Embryonic facial prominence (tissue), 1 donor: ENCODE measurements around the gene RCVRN.

Experiments
- DNase-seq: peaks from one replicate; pipeline ENCODE4 v3.0.0-alpha.2; 2016; ENCODE audit errors: extremely low spot score

RCVRN gene

GRCh38 chr17:9905078-9905415 lies at the start of gene RCVRN:
TSS of gene RCVRN (minus strand) at chr17:9905271. CDS start at chr17:9905180, 91 bp downstream.
- no peak for DNase-seq

DNA sequence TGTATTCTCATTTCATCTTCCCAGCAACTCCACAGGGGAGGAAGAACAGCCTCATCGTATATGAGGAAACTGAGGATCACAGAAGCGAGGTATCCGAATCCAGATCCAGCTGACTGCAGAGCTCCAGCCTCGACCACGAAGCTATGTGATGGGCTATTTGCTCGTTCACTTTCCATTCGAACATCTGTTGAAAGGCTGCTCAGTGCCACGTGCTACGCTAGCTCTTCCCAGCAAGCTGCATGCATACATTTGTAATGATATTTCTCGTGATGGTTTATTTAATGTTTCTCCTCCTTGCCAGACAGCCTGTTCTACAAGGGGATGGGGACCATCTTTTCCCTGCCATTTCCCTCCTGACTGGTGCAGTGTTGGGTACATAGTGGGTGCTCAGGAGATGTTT lies 48.4 kb upstream of the RCVRN start:
- DNase-seq: no peak

GRCh38 chr17:9951803-9952202 lies 46.7 kb upstream of the RCVRN start:
- DNase-seq: no peak

- no peak for DNase-seq
Observed at GRCh38 chr17:9948928-9949327, 43.9 kb upstream of the RCVRN start.

- DNase-seq: no peak
Observed at GRCh38 chr17:9944704-9945103, 39.6 kb upstream of the RCVRN start.

DNA sequence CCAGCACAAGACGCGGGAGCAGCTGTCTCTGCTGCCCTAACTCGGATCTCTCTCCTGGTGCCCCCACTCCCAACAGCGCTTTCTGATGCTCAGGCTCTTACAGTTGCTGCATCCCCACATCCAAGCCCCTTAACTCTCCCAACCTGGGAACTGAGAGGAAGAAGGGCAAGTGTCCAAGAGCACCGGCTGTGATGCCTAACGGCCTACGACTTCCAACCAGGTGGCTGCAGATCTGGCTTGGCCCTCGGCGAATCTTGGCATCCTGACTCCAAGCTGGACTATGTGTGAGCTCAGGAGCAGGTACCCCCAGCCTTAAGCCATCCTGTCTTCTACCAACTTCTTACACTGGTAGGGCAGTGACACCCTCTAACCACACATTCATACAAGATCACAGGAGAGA lies 38.3 kb upstream of the RCVRN start:
- DNase-seq: no peak

- DNase-seq: no peak
Observed at GRCh38 chr17:9942885-9943284, 37.8 kb upstream of the RCVRN start.

- no peak for DNase-seq
Observed at GRCh38 chr17:9941305-9941704, 36.2 kb upstream of the RCVRN start.

DNA sequence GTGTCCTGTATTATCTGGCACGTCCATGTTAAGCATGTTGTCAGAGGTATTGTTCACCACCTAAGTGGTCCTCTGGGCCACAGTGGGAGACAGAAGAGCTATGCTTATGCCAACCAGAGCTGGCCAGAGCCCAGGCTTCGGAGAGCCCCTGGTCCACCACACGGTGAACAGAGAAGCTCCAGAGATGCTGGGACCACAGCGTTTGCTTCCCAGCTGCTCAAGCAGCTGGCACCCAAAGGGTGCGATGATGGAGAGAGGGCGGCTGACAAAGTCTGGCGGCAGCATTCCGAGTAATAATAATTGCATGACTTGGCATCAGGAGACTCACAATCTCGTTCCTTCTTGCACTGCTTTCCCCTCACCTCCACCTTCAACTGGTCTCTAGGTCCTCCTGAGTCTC lies 35.8 kb upstream of the RCVRN start:
- no peak for DNase-seq

DNA sequence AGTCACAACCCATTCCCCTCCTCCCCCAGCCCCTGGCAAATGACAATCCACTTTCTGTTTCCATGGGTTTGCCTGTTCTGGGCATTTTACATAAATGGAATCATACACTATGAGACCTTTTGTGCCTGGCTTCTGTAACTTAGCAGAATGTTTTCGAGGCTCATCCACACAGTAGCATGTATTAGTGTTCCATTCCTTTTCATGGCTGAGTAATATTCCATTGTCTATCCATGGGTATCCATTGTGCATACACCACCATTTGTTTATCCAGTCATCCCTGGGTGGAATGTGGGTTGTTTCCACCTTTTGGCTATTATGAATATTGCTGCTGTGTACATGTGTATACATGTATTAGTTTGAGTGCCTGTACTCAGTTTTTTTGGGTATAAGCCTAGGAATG lies 33.7 kb upstream of the RCVRN start:
- DNase-seq: no peak

- no peak for DNase-seq
Observed at GRCh38 chr17:9937901-9938300, 32.8 kb upstream of the RCVRN start.

DNA sequence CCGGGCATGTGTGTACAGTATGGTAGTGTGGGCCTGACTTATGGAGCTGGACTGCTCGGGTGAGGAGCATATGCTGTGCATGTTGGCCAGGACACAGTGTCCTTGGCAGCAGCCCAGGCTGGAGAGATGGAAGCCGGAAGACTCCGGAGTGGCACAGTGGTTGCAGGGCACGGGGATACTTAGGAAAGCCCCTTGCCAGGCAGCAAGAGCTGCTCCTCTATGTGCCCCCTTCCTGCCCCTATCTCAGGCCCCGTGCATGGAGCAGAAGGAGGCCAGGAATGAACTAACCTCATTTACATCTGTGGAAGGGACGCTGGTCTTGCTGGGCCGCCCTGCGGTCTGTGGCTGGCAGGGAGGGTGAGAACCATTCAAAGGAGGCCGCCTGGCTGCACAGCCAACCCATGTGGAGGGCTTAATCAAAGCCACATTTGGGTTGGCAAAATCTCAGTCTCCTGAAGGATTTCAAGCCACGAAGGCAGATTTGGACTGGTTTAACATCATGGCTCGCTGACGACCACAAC lies 32.2 kb upstream of the RCVRN start:
- DNase-seq: peak; percentile 66

- no peak for DNase-seq
Observed at GRCh38 chr17:9936095-9936494, 31.0 kb upstream of the RCVRN start.

GRCh38 chr17:9935408-9935807 lies 30.3 kb upstream of the RCVRN start:
- no peak for DNase-seq

DNA sequence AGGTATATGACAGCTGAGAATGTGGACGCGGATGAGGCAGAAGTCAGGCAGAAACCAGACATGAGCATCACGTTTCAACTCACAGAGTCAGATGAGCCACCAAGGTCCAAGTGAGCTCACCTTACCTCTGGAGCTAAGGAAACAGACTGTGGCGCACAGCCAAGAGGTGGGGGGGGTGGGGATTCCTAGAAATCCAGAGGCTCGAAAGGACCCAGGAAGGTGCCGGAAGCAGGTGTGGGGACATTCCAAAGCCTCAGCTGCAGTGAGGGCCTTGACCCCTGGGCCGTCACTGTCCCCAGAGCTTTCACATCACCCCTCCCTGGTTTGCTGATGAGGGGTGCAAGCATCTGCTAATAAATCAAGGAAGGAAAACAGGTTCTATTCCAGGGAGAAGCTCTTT lies 29.3 kb upstream of the RCVRN start:
- no peak for DNase-seq

DNA sequence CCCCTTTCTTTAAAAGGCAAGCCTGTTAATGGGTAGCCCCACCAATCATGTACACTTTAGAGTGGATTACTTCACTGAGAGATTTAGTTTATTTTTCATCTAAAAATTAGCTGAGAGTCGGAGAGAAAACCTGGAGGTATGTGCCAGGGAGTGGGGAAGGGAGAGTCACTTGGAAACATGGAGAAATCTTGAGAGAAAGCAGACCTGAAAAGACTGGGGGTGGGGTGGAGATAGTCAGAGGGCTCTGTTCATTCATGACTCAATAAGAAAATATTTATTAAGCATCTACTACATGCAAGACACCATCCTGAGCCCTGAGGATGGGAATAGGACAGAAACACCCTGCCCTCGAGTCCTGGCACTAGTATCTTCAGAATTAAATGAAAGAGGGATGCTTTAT lies 27.4 kb upstream of the RCVRN start:
- DNase-seq: no peak

GRCh38 chr17:9931144-9931741 lies 26.2 kb upstream of the RCVRN start:
- no peak for DNase-seq

- DNase-seq: no peak
Observed at GRCh38 chr17:9929871-9930270, 24.8 kb upstream of the RCVRN start.

DNA sequence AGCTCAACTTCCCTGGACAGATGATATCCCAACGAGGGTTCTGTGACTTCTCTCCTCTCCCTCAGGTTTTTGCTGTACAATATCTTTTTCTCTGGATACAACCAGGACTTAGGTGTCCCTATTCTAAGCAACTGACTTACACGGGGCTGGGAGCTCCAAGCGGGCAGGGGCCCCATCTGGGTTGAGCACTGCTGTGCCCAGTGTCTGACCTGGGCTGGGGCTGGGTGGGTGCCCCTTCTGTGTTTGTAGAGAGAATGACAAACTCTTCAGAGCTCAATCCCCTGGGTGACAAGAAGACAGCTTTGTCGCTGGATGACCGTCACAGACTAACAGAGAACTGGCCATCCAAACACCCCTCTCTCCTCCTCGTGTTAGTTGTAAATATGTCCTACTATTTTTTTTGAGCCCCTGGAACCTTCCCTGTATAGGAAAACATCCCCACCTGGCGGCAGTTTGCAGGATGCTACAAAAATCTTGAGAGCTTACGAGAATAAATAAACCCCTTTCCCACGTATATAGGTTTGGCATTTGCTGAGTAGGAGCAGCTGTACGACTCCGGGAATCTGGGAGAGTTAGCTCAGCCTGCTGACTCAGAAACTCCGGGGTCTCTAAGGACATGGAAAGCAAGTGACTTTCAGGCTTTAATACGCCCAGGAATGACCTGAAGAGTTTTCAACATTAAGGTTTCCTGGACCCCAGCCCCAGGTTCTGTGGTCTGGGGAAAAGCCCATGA lies 23.7 kb upstream of the RCVRN start:
- peak; percentile 64 for DNase-seq

GRCh38 chr17:9926150-9926804 lies 21.2 kb upstream of the RCVRN start:
- no peak for DNase-seq

- no peak for DNase-seq
Observed at GRCh38 chr17:9925457-9925856, 20.4 kb upstream of the RCVRN start.

DNA sequence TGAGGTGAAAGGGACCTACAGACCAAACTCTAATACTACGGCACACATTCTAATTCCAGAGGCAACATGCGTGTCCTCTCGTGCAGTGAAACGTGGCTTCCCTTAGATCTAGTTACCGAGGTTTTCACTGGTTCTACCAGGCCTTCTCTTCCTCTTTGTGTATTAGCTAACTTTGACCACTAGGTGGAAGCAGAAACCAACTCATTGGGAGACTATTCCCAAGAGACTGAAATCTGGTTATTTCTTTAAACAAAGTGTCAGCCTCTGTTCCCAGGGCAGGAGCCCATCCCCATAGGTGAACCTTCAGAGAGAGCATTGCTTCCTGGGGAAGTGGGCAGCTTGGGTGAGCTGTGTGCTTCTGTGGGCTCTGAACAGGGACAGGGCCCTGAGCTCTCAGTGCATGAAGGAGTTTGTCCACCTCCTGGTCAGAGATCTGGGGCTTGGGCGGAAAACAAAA lies 19.7 kb upstream of the RCVRN start:
- DNase-seq: peak; percentile 75
